GM12892 (cell line): ENCODE data around the gene IDH1.
"Not testable (repeated sequence)": the region's sequence is repeated elsewhere in the genome, so short reads cannot be mapped to it uniquely, and the experiment has no call there.

Source experiments
- DNase-seq: peaks from one replicate; pipeline ENCODE4 v3.0.0; 2011; ENCODE audit not compliant: insufficient read length
- FAIRE-seq: peaks from 2 replicates; lab custom pipeline; 2011; peaks lifted over from hg19 to GRCh38; lab: Jason Lieb, UNC
- POLR2A ChIP-seq: IDR thresholded peaks from 2 replicates; pipeline ENCODE4 v1.6.1; 2011; ENCODE audit warnings: low read depth, low read length, control low read depth
- POLR2AphosphoS5 ChIP-seq: IDR thresholded peaks from 2 replicates; pipeline ENCODE4 v1.6.1; 2011; ENCODE audit warnings: low read depth, low read length, control low read depth
- TAF1 ChIP-seq: IDR thresholded peaks from 2 replicates; pipeline ENCODE4 v1.6.1; 2011; ENCODE audit warnings: low read depth, mild to moderate bottlenecking, control low read depth, low read length, borderline replicate concordance

The IDH1 gene

DNA sequence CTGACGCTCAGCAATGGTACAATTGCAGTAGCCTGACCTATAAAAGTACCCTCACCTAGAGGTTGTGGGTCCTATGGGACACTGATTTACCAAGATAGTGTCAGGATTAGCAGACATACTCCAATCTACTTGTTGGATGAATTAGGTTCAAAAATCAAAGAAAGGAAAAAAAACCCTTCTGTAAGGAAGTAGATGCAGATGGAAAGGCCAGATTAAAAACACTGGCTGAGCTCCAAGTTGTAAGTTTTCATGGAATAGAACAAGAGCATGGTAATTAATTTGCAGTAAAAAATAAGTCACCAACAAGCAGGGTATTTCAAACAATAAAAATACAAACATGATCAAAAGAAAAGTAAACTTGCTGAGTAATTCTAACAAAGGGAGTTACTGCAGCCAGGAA, 26.4 kb downstream of the IDH1 start:
- no peak for DNase-seq
- no peak for FAIRE-seq
- TF ChIP-seq POLR2A, result no peak
- no peak for TF ChIP-seq POLR2AphosphoS5

DNA sequence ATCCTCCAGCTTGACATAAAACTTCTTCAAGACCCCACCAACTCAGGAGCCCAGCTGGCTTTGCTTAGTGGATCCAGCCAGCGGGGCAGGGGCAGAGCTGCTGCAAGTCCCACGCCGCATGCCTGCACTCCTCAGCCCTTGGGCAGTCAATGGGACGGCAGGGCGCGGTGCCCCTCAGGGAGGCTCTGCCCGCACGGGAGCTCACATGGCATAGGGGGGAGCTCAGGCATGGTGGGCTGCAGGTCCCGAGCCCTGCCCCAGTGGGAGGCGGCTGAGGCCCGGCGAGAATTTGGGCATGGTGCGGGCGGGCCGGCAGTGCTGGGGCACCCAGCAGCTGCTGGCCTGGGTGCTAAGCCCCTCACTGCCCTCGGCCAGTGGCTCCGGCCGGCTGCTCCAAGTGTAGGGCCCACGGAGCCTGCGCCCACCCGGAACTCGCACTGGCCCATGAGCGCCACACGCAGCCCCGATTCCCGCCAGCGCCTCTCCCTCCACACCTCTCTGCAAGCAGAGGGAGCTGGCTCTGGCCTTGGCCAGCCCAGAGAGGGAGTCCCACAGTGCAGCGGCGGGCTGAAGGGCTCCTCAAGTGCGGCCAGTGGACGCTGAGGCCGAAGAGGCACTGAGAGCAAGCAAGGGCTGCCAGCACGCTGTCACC, 27.2 kb downstream of the IDH1 start:
- DNase-seq, result no peak
- TF ChIP-seq POLR2A (no peak), POLR2AphosphoS5 (no peak), TAF1 (no peak)
- no peak for FAIRE-seq

DNA sequence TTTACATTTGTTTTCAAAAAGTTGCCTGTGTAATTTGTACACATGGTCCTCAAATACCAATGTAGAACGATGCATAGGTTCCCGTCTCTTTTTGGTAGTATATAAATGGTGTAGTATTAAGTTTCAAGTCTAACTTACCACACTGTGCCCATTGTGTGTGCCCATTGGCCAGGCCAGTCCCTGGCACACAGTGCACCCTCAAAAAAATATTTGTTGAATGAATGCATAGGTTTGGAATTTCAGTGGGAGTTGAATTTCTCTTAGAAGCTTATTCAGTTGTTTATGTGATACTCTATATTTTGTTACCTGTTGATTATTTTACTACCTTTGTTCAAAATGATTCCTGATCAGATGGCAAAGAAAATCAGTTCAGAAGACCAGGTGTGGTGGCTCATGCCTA, 30.1 kb downstream of the IDH1 start:
- FAIRE-seq, result no peak

DNA sequence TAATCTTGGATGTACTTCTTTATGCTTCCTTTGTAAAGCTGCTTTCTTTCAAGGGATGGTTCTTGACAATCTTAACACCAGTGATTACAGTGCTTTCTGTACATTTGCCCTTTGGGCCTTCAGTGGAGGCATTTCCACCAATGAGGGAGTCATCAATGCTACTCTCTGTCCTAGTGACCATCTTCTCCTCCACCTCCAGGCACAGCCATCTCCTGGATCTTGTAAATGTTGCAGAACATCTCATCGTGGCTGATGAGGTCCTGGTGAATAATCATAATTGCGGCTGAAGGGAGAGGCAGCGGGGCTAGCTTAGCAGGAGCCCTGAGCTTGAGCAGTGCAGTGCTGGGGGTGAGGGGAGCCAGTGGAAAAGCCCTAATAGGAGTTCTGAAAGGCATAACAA, 32.5 kb downstream of the IDH1 start:
- FAIRE-seq (no peak), DNase-seq (no peak)
- no peak for TF ChIP-seq POLR2AphosphoS5
- TF ChIP-seq TAF1, result no peak
- no peak for TF ChIP-seq POLR2A

More for the DNA sequence above, 30.1 kb downstream of the IDH1 start:
- DNase-seq, result no peak
- no peak for TF ChIP-seq POLR2AphosphoS5
- TF ChIP-seq POLR2A, result no peak
- no peak for TF ChIP-seq TAF1

DNA sequence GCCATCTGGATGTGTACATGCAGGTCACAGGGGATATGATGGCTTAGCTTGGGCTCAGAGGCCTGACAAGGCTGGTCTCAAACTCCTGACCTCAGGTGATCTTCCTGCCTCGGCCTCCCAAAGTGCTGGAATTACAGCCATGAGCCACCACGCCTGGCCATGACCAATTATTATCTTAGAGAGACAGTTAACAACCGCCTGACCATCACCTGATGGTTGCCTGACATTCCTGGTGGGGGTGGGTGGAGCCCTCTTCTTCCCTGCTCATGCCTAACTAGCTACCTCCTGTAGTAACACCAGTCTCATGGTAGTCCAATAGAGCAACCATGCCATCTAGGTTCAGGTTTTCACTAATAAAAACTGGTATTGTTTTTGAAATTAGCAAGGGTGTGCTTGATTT, 33.0 kb downstream of the IDH1 start:
- not testable (repeated sequence) for FAIRE-seq, DNase-seq

DNA sequence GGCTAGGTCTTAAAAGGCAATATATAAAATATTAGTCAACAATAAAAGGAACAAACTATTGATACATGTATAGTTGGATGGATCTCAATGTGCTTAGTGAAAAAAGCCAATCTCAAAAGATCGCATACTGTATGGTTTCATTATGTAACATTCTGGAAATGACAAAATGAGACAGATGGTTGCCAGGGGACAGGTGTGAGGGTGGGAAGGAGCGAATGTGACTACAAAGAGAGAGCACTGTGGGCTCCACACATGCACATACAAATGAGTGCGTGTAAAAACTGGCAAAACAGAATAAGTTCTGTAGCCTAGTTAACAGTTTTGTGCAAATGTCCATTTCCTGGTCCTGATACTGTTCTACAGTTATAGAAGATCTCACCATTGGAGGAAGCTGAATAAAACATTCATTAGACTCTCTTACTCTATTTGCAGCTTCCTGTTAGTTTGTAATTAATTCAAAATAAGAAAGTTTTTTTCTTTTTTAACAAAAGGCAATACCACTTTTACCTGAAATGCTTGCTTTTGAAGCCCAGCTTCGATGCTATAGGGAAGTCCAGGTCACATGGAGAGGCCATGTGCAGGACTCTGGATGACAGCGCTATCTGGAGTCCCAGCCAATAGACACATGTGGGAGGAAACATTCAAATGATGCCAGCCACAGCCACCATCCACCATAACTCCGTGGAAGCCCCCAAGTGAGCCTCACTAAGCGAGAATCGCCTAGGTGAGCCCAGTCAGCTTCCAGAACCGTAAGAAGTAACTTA, 44.0 kb downstream of the IDH1 start:
- FAIRE-seq (no peak), DNase-seq (no peak)
- TF ChIP-seq TAF1, result no peak
- TF ChIP-seq POLR2A, result no peak
- no peak for TF ChIP-seq POLR2AphosphoS5

DNA sequence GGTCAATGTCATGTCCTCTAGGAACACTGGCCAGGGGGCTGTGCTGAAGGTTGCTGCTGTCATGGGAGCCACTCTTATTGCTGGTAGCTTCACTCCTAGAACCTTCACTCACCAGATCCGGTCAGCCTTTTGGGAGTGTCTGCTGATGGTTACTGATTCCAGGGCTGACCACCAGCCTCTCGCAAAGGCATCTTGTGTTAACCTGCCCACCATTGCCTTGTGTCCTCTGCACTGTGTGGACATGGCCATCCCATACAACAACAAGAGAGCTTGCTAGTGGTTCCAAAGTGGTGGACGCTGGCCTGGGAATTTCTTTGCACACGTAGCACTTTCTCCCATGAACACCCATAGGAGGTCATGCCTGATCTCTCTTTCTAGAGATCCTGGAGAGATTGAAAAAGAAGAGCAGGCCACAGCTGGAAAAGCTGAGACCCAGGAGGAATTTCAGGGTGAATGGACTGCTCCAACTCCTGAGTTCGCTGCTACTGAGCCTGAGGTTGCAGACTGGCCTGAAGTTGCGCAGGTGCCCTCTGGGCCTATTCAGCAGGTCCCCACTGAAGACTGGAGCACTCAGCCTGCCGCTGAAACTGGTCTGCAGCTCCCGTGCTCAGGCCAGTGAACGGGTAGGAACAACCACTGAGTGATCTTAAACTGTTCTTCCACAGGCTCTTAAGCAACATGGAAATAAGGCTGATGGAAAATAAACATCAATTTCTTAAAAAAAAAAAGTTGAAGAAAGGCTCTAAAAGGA, 46.4 kb downstream of the IDH1 start:
- FAIRE-seq, result no peak
- TF ChIP-seq POLR2AphosphoS5, result no peak
- TF ChIP-seq TAF1, result no peak
- TF ChIP-seq POLR2A, result no peak
- no peak for DNase-seq

DNA sequence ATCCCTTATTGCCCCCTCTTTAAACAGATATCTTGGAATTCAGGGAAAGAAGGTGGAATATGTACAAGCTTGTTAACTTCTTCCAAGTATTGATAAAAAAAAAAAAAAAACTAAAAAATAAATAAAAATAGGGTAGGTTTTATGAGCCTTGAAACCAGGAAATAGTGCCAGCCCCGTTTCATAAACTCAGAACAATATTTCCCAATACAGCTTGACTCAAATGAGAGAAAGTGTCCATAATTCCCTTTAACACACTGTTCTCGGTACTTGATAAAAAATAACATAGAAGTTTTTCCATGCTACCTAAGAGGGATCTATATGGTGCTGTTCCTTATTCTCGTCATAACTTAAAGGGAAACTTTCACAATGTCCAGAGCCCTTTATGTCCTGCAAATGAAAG, 47.1 kb downstream of the IDH1 start:
- no peak for FAIRE-seq
- DNase-seq, result no peak
- TF ChIP-seq POLR2AphosphoS5, result no peak
- no peak for TF ChIP-seq POLR2A
- no peak for TF ChIP-seq TAF1

DNA sequence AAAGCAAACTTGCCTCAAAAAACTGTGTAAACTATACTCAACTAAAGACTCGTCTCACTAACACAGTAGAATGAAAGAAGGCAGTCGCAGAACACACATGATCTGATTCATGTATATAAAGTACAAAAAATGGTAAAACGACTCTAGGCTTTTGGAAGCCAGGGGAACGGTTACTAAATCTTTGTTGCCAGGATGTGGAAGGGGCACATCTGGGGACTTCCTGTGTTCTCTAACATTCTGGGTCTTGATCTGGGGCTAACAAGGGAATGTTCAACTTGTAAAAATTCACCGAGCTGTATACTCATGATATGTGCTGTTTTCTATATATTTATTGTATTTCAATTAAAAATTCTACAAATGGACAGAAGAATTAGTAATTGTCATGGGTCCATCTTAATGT, 50.7 kb downstream of the IDH1 start:
- DNase-seq (no peak), FAIRE-seq (no peak)
- TF ChIP-seq TAF1 (no peak), POLR2AphosphoS5 (no peak), POLR2A (no peak)

DNA sequence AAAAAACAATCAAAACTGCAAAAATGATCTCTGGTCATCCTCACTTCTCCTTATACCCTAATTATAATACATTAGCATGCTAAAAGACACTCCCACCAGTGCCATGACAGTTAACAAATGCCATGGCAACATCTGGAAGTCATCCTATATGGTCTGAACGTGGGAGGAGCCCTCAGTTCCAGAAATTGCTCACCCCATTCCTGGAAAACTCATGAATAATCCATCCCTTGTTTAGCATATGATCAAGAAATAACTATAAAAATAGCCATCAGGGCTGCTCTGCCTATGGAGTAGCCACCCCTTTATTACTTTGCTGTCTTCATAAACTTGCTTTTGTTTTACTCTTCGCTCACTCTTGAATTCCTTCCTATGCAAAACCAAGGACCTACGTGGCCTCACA, 59.3 kb downstream of the IDH1 start:
- DNase-seq (no peak), FAIRE-seq (no peak)
- TF ChIP-seq POLR2A, result no peak
- TF ChIP-seq POLR2AphosphoS5, result no peak
- TF ChIP-seq TAF1, result no peak

DNA sequence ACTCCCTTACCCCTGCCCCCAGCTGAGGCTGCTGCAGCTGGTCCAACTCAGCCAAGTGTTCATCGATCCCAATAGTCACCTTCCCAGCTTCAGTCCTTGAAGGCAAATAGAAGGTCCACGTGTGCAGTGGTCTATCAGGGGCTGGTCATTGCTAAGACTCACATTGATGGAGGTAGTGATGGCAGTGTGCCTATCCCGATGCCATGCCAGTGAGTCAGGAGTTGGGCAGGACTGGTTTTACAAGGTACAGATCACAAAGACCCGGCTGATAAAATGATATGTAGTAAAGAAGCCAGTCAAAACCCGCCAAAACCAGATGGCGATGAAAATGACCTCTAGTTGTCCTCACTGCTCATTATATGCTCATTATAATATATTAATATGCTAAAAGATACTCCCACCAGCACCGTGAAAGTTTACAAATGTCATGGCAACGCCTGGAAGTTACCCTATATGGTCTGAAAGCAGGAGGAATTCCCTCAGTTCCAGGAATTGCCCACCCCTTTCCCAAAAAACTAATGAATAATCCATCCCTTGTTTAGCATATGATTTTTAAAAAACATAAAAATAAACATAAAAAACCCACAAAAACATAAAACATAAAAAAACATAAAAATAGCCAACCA, 62.1 kb downstream of the IDH1 start:
- TF ChIP-seq TAF1 (no peak), POLR2AphosphoS5 (no peak), POLR2A (no peak)

DNA sequence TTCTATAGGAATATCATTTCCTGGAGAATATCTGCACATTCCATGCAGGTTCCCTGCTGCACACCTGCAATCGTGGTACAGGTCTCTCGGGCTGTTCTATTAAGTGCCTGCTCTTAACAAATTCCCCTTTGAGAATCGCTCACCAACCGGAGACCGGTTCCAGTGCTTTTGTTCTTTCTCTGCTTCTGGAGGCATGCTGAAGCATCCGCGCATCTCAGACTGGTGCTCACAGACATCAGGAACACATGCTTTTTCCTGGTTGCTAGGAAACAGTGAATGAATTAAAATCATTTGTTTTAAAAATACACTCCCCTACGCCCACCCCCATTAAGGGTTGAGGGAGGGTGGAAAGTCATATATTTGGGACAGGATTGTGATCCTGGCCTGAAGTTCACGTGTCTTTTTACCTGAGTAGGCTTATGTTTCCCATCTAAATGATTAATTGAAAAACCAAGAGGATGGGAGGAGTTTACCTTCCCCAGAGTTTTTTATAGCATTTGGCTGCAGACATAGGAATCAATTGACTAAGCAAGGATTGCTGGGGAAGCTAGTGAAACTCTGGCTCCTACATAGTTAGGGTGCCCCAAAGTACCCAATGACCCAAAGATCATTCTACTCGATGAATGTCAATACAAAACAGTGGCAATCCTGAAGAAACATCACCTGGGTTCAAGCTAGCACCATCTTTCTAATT, 64.9 kb downstream of the IDH1 start, which contains the start of gene C2orf80:
Gene C2orf80 (minus strand): TSS at position 221 of the 694 bp plus-strand sequence. CDS start 3,044 bp downstream, outside the sequence.
- no peak for DNase-seq
- FAIRE-seq, result no peak
- TF ChIP-seq POLR2AphosphoS5, result no peak
- TF ChIP-seq POLR2A, result no peak
- no peak for TF ChIP-seq TAF1

More for the DNA sequence above, 62.1 kb downstream of the IDH1 start:
- DNase-seq (no peak), FAIRE-seq (no peak)
